ENCODE data around the gene ASB7.

Gene ASB7

DNA sequence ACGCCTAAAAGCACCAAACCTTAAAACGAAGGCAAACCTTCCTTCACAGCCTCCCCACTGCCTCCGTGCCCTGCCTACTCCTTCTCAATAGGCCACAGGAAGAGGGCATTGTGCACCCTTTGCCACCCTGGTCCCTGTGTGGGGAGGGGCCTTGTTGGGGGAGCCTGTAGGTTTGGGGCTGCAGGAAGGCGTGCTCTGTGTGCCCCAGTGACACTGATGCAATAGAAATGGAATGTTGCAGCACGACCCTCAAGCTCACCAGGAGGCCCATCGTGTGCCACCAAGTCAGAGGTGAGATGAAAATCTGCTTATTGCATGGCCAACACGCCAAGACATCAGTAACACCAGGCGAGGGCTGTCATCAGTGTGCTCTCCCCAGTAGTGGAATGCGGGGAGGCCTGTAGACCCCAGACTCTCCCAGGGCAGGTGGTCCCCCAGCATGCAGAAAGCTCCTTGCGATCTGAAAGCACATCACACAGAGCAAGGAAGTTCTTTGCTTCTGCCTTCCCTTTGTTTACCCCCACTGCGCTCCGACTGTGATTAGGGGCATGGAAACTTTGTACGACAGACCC lies 86.2 kb downstream of the ASB7 start:
- Histone ChIP-seq H3K4me3 (ENCODE audit: low read depth in 1 of 5, low read length in 5 of 5) (no peak overlapping the region), H3K9ac (ENCODE audit: low read length in 5 of 5) (no peak overlapping the region), H3K36me3 (ENCODE audit: control insufficient read depth in 5 of 5, insufficient read depth in 5 of 5, low read length in 5 of 5) (no peaks in the 10 kb centered on the region), H3K9me3 (ENCODE audit: control insufficient read depth in 5 of 5, low read length in 5 of 5) (no peaks in the 10 kb centered on the region), H3K27ac (ENCODE audit: low read depth, low read length) (no peak overlapping the region), H3K4me1 (ENCODE audit: control insufficient read depth in 5 of 5, insufficient read depth in 5 of 5, low read length in 5 of 5) (peaks cover 7 to 55% (median 24%) of the 10 kb centered on the region in 5 donors), H3K27me3 (ENCODE audit: control insufficient read depth in 5 of 5, insufficient read depth in 4 of 5, low read length in 5 of 5) (peaks cover 0 to 8% (median 0%) of the 10 kb centered on the region in 5 donors)

DNA sequence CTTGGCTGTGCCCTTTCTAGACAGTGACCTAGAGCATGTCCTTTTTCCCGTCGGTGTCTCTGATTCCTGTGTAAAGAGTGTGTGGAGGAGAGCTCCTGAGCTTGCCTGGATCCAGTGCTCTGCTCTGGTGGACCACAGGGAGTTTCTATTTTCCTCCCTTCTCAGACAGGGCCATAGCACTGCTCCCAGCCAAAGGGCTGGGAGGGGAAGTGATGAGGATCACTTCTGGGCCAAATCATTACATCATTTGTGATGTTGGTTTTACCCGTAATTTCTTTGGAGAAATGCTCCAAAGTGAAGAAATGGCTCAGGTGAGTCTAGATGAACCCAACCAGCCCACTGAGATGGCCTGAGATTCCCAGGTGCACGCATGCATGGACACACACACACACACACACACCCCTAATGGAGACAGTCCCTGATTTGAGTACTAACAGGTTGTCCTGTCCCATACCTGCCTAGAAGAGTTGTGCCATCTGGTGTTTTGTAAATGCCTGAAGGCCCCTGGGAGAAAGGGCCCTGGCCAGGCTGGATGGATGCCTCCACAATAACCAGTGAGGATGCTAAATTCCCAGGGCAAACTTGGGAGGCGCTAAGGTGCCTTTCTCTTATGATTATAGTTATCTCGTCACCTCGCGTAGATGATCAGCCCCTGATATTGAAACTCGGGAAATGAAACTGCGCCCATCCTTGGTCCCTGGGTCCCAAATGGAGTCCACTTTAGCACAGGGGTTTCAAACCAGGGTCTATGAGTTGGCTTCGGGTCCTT lies 86.9 kb downstream of the ASB7 start:
- H3K9ac ChIP-seq (ENCODE audit: low read length in 5 of 5) = no peak overlapping the region
- H3K27me3 ChIP-seq (ENCODE audit: control insufficient read depth in 5 of 5, insufficient read depth in 4 of 5, low read length in 5 of 5) = peaks cover 0 to 8% (median 0%) of the 10 kb centered on the region in 5 donors
- H3K36me3 ChIP-seq (ENCODE audit: control insufficient read depth in 5 of 5, insufficient read depth in 5 of 5, low read length in 5 of 5) = no peaks in the 10 kb centered on the region
- H3K27ac ChIP-seq (ENCODE audit: low read depth, low read length) = no peak overlapping the region
- H3K4me1 ChIP-seq (ENCODE audit: control insufficient read depth in 5 of 5, insufficient read depth in 5 of 5, low read length in 5 of 5) = peaks cover 7 to 60% (median 29%) of the 10 kb centered on the region in 5 donors
- no peak overlapping the region for H3K4me3 ChIP-seq (ENCODE audit: low read depth in 1 of 5, low read length in 5 of 5)
- H3K9me3 ChIP-seq (ENCODE audit: control insufficient read depth in 5 of 5, low read length in 5 of 5) = no peaks in the 10 kb centered on the region

DNA sequence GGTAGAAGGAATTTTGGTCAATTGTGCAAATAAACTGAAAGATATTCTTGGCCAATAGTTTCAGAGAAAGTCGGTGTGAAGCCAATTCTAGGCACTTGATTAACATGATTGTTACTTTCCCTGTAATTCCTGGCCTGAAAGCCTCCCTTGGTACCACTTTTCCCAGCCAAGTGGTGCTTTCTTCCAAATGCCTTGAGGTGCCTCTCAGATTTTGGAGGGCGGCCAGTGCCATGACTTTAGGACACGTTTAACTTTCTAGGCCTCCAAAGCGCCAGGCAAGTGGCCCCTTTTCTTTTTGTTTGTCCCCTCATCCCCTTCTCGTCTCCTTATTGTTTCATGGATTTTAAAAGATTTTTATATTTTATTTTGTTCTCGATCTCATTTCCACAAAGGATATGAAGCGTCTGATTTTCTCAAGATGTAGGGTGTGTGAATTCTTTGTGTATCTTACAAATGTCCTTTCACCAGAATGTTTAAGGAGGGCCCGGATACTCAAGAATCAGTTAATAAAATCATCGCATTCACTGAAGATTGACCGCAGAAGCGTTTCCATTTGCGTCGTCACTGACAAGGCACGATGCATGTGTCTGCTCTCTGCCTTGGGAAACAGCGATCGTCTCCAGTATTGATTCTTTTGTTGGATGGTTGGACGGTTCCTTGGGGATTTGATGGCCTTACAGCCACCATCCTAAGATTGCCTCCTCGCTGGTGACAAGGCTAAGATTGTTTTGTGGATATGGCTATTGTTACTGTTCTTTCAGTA lies 87.8 kb downstream of the ASB7 start:
- Histone ChIP-seq H3K9ac (ENCODE audit: low read length in 5 of 5) (no peak overlapping the region), H3K4me1 (ENCODE audit: control insufficient read depth in 5 of 5, insufficient read depth in 5 of 5, low read length in 5 of 5) (peaks cover 10 to 69% (median 31%) of the 10 kb centered on the region in 5 donors), H3K27ac (ENCODE audit: low read depth, low read length) (no peak overlapping the region), H3K9me3 (ENCODE audit: control insufficient read depth in 5 of 5, low read length in 5 of 5) (no peaks in the 10 kb centered on the region), H3K4me3 (ENCODE audit: low read depth in 1 of 5, low read length in 5 of 5) (no peak overlapping the region), H3K36me3 (ENCODE audit: control insufficient read depth in 5 of 5, insufficient read depth in 5 of 5, low read length in 5 of 5) (no peaks in the 10 kb centered on the region), H3K27me3 (ENCODE audit: control insufficient read depth in 5 of 5, insufficient read depth in 4 of 5, low read length in 5 of 5) (peaks cover 0 to 8% (median 0%) of the 10 kb centered on the region in 5 donors)

DNA sequence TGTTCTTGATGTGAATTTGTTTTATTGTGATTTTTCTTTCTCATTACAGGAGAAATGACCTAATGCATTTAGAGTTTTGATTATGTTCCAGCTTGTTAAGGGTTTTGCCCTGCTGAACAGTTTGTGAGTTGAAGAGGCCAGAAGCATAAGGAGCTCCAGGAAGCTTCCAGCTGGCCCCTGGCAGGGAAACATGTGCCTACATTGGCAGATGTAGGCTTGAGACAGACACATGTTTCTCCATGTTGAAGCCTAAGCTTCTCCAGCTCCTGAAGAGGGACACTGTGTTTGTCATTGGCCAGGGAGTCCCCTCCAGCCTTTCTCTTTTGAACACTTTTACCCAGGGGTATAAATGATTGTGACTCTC lies 88.4 kb downstream of the ASB7 start:
- Histone ChIP-seq H3K27me3 (ENCODE audit: control insufficient read depth in 5 of 5, insufficient read depth in 4 of 5, low read length in 5 of 5) (peaks cover 0 to 8% (median 0%) of the 10 kb centered on the region in 5 donors), H3K9ac (ENCODE audit: low read length in 5 of 5) (no peak overlapping the region), H3K36me3 (ENCODE audit: control insufficient read depth in 5 of 5, insufficient read depth in 5 of 5, low read length in 5 of 5) (no peaks in the 10 kb centered on the region), H3K4me1 (ENCODE audit: control insufficient read depth in 5 of 5, insufficient read depth in 5 of 5, low read length in 5 of 5) (peaks cover 11 to 71% (median 31%) of the 10 kb centered on the region in 5 donors), H3K9me3 (ENCODE audit: control insufficient read depth in 5 of 5, low read length in 5 of 5) (no peaks in the 10 kb centered on the region), H3K4me3 (ENCODE audit: low read depth in 1 of 5, low read length in 5 of 5) (no peak overlapping the region), H3K27ac (ENCODE audit: low read depth, low read length) (no peak overlapping the region)

DNA sequence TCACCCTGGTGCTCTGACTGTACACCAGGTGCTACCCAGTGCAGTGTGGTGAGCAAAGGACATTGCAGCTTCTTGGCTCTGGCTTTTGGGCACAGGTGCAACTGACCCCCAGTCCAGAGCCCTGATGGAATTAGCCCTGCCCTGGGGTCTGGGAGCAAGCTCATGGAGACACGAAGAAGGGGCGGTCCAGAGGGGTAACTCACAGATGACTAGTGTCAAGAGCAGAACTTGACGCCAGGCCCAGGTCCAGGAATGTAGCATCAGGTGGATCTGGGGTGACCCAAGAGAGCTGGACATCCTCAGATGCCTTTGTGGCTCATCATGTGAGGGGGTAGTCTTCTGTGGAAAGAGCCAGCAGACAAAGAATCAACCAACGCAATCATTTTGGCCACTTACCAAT lies 88.9 kb downstream of the ASB7 start:
- no peaks in the 10 kb centered on the region for H3K9me3 ChIP-seq (ENCODE audit: control insufficient read depth in 5 of 5, low read length in 5 of 5)
- no peak overlapping the region for H3K27ac ChIP-seq (ENCODE audit: low read depth, low read length)
- H3K36me3 ChIP-seq (ENCODE audit: control insufficient read depth in 5 of 5, insufficient read depth in 5 of 5, low read length in 5 of 5) = no peaks in the 10 kb centered on the region
- peaks cover 0 to 8% (median 0%) of the 10 kb centered on the region in 5 donors for H3K27me3 ChIP-seq (ENCODE audit: control insufficient read depth in 5 of 5, insufficient read depth in 4 of 5, low read length in 5 of 5)
- peaks cover 11 to 65% (median 27%) of the 10 kb centered on the region in 5 donors for H3K4me1 ChIP-seq (ENCODE audit: control insufficient read depth in 5 of 5, insufficient read depth in 5 of 5, low read length in 5 of 5)
- no peak overlapping the region for H3K9ac ChIP-seq (ENCODE audit: low read length in 5 of 5)
- H3K4me3 ChIP-seq (ENCODE audit: low read depth in 1 of 5, low read length in 5 of 5) = no peak overlapping the region

DNA sequence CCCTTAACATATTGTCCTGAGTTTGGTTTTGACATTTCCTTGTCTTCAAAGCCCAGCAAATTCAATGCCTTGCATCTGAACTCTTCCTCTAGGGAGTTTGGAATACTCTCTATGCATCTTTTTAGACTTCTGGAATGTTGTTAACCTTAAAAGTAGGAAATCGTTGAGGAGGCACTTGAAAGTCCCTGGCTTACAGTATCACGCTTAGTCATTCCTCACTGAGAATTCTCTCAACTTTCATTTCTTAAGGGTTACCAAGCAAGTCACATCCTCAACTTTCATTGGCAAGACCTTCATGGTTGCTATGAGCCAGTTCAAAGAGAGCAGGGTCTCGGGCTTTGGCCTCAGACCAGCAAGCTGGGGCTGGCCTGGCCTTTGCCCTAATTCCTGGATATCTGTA lies 89.9 kb downstream of the ASB7 start:
- Histone ChIP-seq H3K27ac (ENCODE audit: low read depth, low read length) (no peak overlapping the region), H3K36me3 (ENCODE audit: control insufficient read depth in 5 of 5, insufficient read depth in 5 of 5, low read length in 5 of 5) (no peaks in the 10 kb centered on the region), H3K4me1 (ENCODE audit: control insufficient read depth in 5 of 5, insufficient read depth in 5 of 5, low read length in 5 of 5) (peaks cover 8 to 58% (median 23%) of the 10 kb centered on the region in 5 donors), H3K27me3 (ENCODE audit: control insufficient read depth in 5 of 5, insufficient read depth in 4 of 5, low read length in 5 of 5) (peaks cover 0 to 8% (median 0%) of the 10 kb centered on the region in 5 donors), H3K4me3 (ENCODE audit: low read depth in 1 of 5, low read length in 5 of 5) (no peak overlapping the region), H3K9ac (ENCODE audit: low read length in 5 of 5) (no peak overlapping the region), H3K9me3 (ENCODE audit: control insufficient read depth in 5 of 5, low read length in 5 of 5) (no peaks in the 10 kb centered on the region)

DNA sequence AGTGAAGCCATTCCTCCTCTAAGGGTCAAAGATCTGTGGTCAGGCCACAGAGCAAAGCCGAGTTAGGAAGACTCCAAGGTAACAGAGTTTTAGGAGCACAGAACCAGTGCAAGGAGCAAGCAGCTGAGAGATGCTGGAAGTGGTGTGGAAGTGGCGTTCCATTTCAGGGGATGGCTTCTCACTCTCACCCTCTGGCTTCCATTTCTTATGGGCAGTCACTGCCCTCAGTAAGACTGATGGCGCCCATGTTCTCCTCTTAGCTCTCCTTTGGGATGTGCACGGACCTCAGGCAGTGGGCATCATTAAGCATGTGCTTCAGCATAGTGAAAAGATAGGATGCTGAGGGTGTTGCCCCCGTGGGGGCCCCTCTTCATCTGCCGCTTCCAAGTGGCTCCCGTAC lies 90.3 kb downstream of the ASB7 start:
- Histone ChIP-seq H3K4me3 (ENCODE audit: low read depth in 1 of 5, low read length in 5 of 5) (no peak overlapping the region), H3K9me3 (ENCODE audit: control insufficient read depth in 5 of 5, low read length in 5 of 5) (no peaks in the 10 kb centered on the region), H3K27me3 (ENCODE audit: control insufficient read depth in 5 of 5, insufficient read depth in 4 of 5, low read length in 5 of 5) (peaks cover 0 to 8% (median 0%) of the 10 kb centered on the region in 5 donors), H3K27ac (ENCODE audit: low read depth, low read length) (no peak overlapping the region), H3K36me3 (ENCODE audit: control insufficient read depth in 5 of 5, insufficient read depth in 5 of 5, low read length in 5 of 5) (no peaks in the 10 kb centered on the region), H3K9ac (ENCODE audit: low read length in 5 of 5) (no peak overlapping the region), H3K4me1 (ENCODE audit: control insufficient read depth in 5 of 5, insufficient read depth in 5 of 5, low read length in 5 of 5) (peaks cover 6 to 55% (median 21%) of the 10 kb centered on the region in 5 donors)

DNA sequence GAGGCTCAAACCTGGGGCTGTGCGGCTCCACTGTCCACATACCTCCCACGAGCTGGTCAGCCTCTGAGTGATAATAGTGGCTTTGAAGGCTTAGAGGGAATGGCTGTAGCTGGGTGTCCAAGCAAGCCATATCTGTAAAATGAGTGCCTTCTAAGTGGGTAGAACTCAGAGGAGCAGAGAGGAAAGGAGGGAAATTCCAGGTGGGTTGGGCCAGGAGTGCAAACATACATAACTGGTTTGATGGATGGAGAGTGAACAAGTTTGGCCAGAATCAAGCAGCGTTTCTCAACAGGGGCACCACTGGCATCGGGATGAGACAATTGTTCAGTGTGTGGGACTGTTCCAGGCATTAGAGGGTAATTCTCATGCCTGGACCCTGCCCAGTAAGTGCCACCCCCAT lies 91.1 kb downstream of the ASB7 start:
- no peak overlapping the region for H3K9ac ChIP-seq (ENCODE audit: low read length in 5 of 5)
- peaks cover 0 to 5% (median 0%) of the 10 kb centered on the region in 5 donors for H3K27me3 ChIP-seq (ENCODE audit: control insufficient read depth in 5 of 5, insufficient read depth in 4 of 5, low read length in 5 of 5)
- H3K27ac ChIP-seq (ENCODE audit: low read depth, low read length) = peak overlapping the region; percentile 59
- no peak overlapping the region for H3K4me3 ChIP-seq (ENCODE audit: low read depth in 1 of 5, low read length in 5 of 5)
- no peaks in the 10 kb centered on the region for H3K36me3 ChIP-seq (ENCODE audit: control insufficient read depth in 5 of 5, insufficient read depth in 5 of 5, low read length in 5 of 5)
- peaks cover 6 to 47% (median 14%) of the 10 kb centered on the region in 5 donors for H3K4me1 ChIP-seq (ENCODE audit: control insufficient read depth in 5 of 5, insufficient read depth in 5 of 5, low read length in 5 of 5)
- H3K9me3 ChIP-seq (ENCODE audit: control insufficient read depth in 5 of 5, low read length in 5 of 5) = no peaks in the 10 kb centered on the region

DNA sequence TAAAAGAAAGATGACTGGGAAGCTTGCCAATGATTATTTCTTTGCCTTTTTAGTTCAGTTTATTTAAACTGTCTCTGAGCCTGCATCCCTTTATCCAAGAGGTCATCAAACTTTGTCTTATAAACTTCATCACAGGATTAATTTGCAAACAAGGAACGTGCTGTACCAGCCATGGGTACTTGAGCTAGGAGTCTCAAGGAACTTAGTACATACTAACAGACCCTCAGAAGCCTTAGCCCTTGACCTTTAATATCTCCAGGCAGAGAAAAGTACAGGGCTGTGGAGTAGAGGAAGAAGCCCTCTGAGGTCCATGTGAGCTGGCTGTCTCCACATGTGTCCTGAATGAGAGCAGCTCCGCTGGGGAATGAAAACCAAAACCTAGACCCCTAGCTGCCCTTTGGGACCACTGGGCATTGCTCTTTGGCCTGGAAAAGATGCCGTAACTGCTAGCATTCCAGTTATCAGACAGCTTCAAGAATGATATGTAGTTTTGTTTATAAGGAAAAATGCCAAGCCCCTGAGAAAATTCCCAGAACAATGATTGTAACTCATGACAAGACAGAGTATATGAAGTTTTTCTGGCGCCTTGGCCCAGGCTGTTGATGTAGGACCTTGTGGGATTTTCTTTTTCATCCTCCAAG lies 92.1 kb downstream of the ASB7 start:
- Histone ChIP-seq H3K27me3 (ENCODE audit: control insufficient read depth in 5 of 5, insufficient read depth in 4 of 5, low read length in 5 of 5) (peaks cover 0 to 2% (median 0%) of the 10 kb centered on the region in 5 donors), H3K36me3 (ENCODE audit: control insufficient read depth in 5 of 5, insufficient read depth in 5 of 5, low read length in 5 of 5) (no peaks in the 10 kb centered on the region), H3K27ac (ENCODE audit: low read depth, low read length) (peak overlapping the region; percentile 59), H3K9me3 (ENCODE audit: control insufficient read depth in 5 of 5, low read length in 5 of 5) (no peaks in the 10 kb centered on the region), H3K4me1 (ENCODE audit: control insufficient read depth in 5 of 5, insufficient read depth in 5 of 5, low read length in 5 of 5) (peaks cover 6 to 40% (median 12%) of the 10 kb centered on the region in 5 donors), H3K4me3 (ENCODE audit: low read depth in 1 of 5, low read length in 5 of 5) (no peak overlapping the region), H3K9ac (ENCODE audit: low read length in 5 of 5) (peak overlapping the region in 1 of 5 donors; percentile 35)

Measured in subcutaneous abdominal adipose tissue (tissue), 5 donors.